NK-92 treated with Interleukin-12 subunit alpha and Interleukin-12 subunit beta, amount 100 ng/mL, for 24 hours (cell line): ENCODE measurements around the gene CRYZL1.

Experiments
- DNase-seq: peaks from one replicate; lab custom pipeline; 2025; lab: John Stamatoyannopoulos, UW

CRYZL1 gene

DNA sequence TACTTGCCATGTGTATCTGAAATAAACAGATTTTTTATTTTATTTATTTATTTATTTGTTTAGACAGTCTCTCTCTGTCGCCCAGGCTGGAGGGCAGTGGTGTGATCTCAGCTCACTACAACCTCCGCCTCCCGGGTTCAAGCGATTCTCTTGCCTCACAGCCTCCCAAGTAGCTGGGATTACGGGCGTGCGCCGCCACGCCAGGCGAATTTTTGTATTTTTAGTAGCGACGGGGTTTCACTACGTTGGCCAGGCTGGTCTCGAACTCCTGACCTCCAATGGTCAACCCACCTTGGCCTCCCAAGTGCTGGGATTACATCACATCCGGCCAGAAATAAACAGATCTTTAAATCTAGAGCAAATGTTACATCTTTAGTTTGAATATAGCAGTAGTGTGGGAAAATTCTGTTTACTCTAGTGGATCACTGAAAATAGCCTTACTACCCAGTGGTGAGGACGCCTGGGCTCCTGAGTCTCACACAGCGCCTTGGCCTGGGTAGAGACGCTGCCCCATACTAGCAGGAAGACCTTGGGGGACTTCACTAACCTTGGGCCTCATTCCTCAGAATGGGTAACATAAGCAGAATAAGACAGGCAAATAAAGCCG, 100.3 kb downstream of the CRYZL1 start:
- DNase-seq, result peak; percentile 12

DNA sequence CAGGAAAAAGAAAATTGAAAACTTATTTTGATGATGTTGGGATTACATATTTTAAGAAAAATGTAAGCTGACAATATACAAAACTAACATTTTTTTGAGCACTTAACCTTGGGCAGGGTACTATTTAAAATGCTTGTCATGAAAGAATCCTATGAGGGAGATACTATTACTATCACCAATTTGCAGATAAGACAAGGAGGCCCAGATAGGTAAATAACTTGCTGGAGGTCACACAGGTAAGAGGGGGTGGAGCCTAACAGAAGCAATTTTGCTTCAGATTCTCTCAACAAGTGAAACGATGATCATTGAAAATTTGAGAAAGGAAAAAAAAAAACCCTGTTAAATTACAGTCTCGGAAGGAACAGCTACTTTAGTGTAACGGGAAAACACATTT, 100.8 kb downstream of the CRYZL1 start:
- DNase-seq, result no peak

GRCh38 chr21:33539616-33540015, 101.9 kb downstream of the CRYZL1 start:
- DNase-seq, result no peak
